Vagina (tissue), 2 donors: Measurements from ENCODE around the gene PRR15.

ENCODE experiments used
- CTCF ChIP-seq, 3 experiments: fragments of 450-650 bp in 2 of 3; fragments of 200-600 bp in 1 of 3; sonication (generic) in 1 of 3; IDR thresholded peaks; one replicate each; pipeline ENCODE4 v1.5.1; 2017 to 2019; ENCODE audit warnings: antibody characterized with exemption in 3 of 3, mild to moderate bottlenecking in 2 of 3, moderate library complexity in 2 of 3
- POLR2A ChIP-seq, 2 donors: fragments of 450-650 bp; IDR thresholded peaks; one replicate each; pipeline ENCODE4 v1.6.1; 2017; ENCODE audit warnings: antibody characterized with exemption in 2 of 2, mild to moderate bottlenecking in 2 of 2, moderate library complexity in 2 of 2
- POLR2AphosphoS5 ChIP-seq, 2 donors: sonication (generic); formaldehyde crosslinking; IDR thresholded peaks; one replicate each; pipeline ENCODE4 v1.9.0; 2017; ENCODE audit warnings: antibody characterized with exemption in 2 of 2, mild to moderate bottlenecking in 2 of 2, low read depth in 1 of 2; ENCODE audit not compliant: insufficient read depth in 1 of 2

DNA sequence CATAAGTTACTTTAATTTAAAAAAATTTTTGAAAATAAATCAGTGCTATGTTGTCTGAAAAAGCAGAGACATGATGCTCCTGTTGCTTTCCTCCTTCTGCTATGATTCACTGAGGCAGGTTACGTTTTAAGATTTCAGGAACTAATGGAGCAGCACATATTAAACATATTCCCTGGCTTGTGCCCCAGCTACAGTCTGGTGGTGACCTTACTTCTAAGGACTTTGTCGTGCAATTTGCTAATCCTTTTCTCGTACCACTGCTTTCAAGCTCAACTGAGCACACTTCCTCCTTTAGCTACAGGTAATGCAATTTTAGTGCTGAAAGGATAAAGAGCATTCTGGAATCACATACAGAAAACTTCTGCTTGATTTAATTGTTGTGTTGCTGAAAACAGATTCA, 16.2 kb upstream of the PRR15 start:
- no peak for TF ChIP-seq CTCF (IDR thresholded peaks at IDR 0.05)
- TF ChIP-seq POLR2A (IDR thresholded peaks at IDR 0.05) = no peak
- TF ChIP-seq POLR2AphosphoS5 (IDR thresholded peaks at IDR 0.05; ENCODE audit: insufficient read depth in 1 of 2, low read depth in 1 of 2) = no peak
